Mucosa of gallbladder (tissue), 1 donor: Measurements from ENCODE around the gene CS. TPM values are rescaled to one million over a fixed set of nuclear protein-coding genes. Genes with fewer than 3 reads are reported as not detected.
"Not testable (repeated sequence)": the region's sequence is repeated elsewhere in the genome, so short reads cannot be mapped to it uniquely, and the experiment has no call there.

Source experiments
- DNase-seq: peaks from one replicate; pipeline ENCODE4 v3.0.0-alpha.2; 2020; ENCODE audit warnings: low spot score
- total RNA-seq: library from RNA; stranded (reverse); gene quantifications from one replicate; pipeline ENCODE4 v1.2.1, GENCODE V29; 2021
- donor health status: DM: no; HTN: no; CAD: no.

CS gene
- total RNA-seq, 1 donor from 2014 or later: 156 TPM

GRCh38 chr12:56280849-56281248 lies 19.3 kb downstream of the CS start:
- no peak for DNase-seq

DNA sequence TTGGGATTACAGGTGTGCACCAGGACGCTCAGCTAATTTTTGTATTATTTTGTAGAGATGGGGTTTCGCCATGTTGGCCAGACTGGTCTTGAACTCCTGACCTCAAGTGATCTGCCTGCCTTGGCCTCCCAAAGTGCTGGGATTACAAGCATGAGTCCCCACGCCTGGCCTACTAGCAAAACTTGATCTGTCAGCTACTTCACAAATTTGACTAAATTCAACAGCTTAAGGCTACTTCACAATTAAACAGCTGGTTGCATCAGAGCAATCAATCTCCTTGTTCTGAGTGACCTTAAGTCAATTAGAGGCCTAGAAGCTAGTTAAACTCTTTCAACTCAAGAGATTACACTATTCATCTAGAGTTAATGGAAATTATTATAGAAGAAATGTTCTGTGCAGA lies 21.2 kb downstream of the CS start:
- no peak for DNase-seq

- DNase-seq: no peak
These were observed 25.8 kb downstream of the CS start for GRCh38 chr12:56274299-56274698.

GRCh38 chr12:56272468-56272867 lies 27.7 kb downstream of the CS start:
- DNase-seq: not testable (repeated sequence)

DNA sequence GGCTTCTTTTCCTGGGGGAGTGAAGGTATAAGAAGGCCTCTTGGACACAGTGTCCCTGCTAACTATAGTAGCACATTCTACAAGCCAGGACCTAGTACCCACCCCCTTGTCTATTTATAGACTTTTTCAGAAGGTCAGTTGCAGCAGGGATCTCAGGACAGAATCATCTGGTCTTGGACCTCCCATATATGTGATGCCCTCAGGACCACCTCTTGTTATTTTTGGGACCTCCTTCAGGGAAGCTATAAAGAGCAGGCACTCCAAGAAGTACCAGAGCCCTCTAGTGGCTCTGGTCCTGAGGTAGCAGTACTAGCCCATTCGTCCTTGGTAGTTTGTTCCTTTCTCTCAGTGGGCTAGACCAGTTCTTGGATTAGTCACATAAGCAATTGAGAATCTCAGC lies 29.1 kb downstream of the CS start:
- DNase-seq: no peak

DNA sequence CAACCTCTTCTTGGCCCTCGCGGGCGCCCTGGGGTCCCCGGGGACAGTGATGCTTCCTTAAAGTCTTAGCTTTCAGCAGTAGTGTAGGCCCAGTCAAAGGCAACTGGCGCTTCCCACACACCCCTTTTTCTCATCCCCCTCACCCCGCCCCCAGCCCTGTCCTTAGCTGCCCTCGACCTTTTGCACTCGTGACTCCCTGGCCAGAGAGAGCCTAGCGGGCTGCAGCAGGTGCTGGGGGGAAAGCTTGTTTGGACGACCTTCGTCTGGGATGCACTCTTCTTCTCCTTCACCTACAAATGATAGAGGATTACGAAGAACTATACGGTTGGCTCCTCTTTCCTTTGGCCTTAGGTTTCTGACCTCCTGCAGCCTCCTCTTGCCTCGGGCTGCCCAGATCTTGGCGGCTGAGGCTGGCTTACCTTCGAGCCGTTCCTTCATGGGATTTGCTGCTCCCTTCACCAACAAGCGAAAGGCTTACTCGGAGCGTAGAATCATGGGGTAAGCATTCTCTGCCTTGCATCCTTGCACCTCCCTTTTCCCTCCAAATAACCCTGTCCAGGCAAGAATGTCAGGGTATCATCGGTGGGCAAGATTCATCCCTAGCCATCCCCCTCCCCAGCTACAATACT lies 32.6 kb downstream of the CS start:
- DNase-seq: no peak

DNA sequence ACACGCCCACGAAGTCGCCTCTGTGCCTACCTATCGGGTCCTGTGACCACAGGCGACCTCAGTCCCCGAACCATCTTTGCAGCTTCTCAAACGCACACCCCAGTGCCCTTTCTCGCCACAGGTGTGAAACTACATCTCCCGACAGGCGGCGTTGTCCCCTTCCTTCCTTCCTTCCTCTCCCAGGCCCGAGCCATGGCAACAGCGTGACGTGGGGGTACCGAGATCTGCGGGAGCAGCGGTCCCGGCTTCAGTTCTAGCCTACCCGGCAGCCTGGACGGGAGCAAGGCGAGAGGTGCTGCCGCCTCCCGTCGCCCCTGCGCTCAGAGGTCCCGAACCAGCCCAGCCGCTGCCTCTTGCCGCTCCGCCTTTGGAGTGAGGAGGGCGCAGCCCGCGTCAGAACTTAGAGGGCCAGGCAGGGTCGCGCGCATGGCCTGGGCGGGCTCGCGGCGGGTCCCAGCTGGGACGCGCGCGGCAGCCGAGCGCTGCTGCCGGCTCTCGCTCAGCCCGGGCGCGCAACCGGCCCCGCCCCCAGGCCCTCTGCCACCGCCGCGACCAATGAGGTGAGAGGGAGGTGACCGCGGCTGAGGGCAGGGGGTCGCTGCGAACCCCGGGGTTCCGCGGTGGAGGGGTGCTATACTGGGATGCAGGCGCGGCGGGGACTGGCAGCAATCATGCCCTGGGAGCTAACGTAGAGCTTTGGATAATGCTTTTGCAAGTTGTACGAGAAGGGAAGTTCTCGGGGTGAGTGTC lies 33.3 kb downstream of the CS start, which contains the start of gene COQ10A:
COQ10A (plus strand) TSS at position 250 of the 750 bp plus-strand sequence; CDS start at position 427, 177 bp downstream.
- peak; percentile 91 for DNase-seq

DNA sequence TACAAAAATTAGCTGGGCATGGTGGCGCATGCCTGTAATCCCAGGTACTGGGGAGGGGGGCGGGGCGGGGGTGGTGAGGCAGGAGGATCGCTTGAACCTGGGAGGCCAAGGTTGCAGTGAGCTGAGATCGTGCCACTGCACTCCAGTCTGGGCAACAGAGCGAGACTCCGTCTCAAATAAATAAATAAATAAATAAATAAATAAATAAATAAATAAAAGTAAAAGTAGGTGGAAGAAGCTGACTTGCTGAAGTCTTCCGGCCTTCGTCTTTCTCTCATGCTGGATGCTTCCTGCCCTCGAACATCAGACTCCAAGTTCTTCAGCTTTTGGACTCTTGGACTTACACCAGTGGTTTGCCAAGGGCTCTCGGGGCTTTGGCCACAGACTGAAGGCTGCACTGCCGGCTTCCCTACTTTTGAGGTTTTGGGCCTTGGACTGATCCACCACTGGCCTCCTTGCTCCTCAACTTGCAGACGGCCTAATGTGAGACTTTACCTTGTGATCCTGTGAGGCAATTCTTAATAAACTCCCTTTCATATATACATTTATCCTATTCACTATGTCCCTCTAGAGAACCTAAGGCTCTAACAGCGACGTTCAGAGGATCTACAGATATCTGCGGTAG lies 34.0 kb downstream of the CS start:
- DNase-seq: not testable (repeated sequence)

- not testable (repeated sequence) for DNase-seq
These were observed 37.2 kb downstream of the CS start for GRCh38 chr12:56262955-56263354.

GRCh38 chr12:56261503-56262232 lies 38.5 kb downstream of the CS start:
- no peak for DNase-seq

DNA sequence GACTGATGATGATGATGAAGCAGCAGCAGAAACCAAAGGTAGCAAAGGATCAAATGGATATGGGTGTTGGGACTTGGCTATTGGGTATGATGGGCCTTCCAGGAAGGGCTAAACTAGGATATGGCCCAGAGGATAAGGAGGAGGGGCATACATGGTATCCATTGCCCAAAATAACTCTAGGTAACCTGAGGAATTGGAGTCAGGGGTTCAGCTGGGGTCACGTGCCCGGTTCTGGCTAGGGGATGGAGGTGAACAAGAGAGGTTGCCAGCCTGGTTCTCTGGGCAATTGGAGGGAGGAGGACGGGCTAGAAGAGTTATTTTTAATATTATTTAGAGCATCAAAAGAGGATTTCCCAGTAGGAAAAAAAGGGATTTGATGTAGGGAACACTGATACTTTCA lies 39.2 kb downstream of the CS start:
- no peak for DNase-seq

- no peak for DNase-seq
These were observed 39.8 kb downstream of the CS start for GRCh38 chr12:56260380-56260779.

DNA sequence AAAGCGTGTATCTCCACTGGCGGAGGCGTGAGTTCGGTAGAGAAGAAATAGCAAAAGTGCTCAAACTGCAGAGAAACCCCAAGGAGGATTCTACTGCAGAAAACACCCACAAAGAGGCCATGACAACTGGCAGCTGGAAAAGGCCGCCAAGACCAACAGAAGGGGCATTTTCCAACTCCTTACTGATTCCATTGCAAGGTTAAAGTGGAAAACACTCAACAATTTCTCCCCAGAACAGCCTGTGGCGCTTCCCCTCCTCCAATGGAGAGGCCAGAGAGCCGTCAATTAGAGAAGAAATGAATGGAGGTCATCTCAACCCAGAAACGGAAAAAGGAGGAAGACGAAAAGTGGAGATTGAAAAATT lies 41.3 kb downstream of the CS start:
- DNase-seq: no peak

- peak; percentile 65 for DNase-seq
These were observed 41.9 kb downstream of the CS start, which contains the start of gene ANKRD52 for GRCh38 chr12:56258068-56258819. TSS of gene ANKRD52 (minus strand) at chr12:56258384. CDS start at chr12:56258269, 115 bp downstream.

DNA sequence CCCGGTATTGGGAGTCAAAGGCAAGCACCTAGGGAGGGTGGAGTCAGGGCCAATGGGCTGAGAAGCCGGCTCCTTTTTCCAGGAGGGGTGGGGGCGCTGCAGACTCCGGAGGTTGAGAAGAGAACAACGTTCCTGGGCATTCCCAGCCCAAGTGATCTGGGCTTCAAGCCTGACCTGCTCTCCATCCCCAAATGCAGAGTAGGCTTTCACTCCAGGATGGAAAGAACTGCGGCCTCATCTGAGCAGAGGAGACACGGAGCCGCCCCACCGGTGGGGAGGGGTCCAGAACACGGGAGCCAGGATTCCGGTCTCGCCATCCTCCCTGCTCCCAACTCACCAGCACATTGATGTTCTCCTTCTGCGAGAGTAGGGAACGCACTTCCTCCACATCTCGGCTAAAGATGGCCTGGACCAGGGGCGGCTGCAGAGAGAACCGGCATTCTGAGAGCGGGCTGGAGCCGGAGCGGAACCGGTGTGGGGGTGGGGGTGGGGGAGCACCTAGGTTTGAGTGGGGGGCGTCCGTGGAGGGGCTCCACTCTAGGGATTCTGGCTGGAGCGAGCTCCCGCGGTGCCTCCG lies 42.6 kb downstream of the CS start:
- no peak for DNase-seq

DNA sequence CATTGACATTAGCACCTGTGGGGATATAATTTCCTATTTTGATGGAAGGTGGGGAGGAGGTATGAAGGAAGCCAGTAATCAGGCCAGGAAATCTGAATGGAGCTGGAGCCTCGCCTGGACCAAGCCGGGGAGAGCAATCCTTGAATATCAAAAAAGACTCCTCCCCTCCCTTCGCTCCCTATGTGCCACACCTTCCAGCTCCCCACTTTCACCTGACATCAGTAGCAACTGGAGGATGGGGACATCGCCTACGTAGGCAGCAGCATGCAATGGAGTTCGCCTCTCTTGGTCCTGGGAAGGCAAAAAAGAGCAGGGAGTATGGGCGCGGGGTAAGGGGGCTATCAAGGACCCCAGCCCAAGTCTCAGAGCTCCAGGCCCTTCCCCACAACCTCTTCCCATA lies 43.1 kb downstream of the CS start:
- DNase-seq: no peak

DNA sequence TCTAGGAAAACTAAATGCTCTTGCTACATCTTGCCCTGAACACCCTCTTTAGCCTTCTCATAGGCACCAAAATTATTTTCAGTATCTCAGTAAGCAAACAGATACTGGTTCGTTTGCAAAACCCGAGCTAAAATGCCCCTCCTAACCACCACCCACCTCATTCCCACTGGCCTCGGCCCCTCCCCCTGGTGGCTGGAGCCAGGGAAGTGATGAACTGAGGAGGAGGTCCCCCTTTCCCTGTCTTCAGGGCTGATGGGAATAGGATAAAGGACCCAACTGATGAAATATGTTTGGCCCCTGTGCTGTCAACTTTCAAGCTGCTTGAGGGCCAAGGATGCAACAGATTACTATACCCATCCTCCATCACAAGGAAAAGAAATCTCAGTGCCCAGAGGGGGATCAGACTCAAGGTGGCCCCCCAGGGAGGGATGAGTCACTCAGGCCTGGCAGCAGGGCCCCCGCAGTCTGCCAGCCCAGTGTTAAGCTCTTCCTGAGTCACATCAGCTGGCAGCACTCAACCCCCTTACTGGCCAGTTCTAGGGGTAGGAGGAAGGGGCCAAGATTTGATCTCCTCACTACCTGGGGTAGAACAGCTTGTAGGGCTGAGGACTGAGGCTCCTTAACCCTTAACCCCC lies 43.7 kb downstream of the CS start:
- no peak for DNase-seq

GRCh38 chr12:56255671-56256070 lies 44.5 kb downstream of the CS start:
- DNase-seq: no peak

DNA sequence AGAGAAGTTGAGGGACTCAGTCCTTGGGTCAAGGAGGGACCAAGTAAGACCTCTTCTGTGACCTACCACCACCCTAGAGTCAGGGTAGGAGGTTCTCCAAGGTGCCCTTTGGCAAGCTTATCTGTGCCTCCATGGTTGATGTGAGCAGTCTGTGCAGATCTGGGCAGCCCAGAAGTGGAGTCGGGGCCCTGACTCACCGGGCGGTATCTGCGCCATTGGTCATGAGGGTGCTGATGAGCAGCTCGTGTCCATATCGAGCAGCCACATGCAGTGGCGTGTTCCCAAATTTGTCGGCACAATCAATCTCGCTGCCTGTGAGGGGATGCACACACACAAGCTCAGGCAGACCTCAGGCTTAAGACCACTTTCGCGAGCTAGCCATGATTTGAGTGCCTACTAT lies 47.0 kb downstream of the CS start:
- no peak for DNase-seq

GRCh38 chr12:56252649-56253048 lies 47.5 kb downstream of the CS start:
- no peak for DNase-seq

DNA sequence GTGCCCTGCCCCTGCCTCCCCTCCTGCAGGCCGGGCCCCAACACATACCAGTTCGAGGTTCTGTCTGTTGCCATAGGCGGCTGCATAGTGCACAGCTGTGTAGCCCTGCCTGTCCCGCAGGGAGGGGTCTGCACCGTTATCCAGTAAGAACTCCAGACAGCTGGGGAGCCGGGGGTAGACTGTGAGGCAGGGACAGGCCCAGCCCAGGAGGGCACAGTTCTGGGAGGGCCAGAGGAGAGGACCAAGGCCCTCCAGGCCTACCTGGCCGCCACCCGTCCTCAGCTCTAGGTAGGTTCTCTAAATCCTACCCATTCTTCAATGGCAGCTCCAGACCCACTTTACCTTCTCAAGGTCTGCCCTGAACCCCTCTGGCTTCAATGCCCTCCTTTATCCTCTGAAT lies 51.4 kb downstream of the CS start:
- DNase-seq: no peak
